Measurements from ENCODE around the gene ANKS1B. TPM values are rescaled to one million over a fixed set of nuclear protein-coding genes. Genes with fewer than 3 reads are reported as not detected.

ANKS1B gene
- total RNA-seq, 1 donor from 2014 or later, result 2.4 TPM

GRCh38 chr12:99110868-99111267 is 873.9 kb downstream of the ANKS1B start:
- DNase-seq (ENCODE audit: low read depth) (no peak), FAIRE-seq (no peak)
- peaks cover 3% of the 10 kb centered on the region for H3K27me3 Mint-ChIP-seq (ENCODE audit: low read depth, unreplicated experiment)
- Histone ChIP-seq H3K9ac (ENCODE audit: low read length) (no peak overlapping the region), H3K36me3 (ENCODE audit: insufficient read depth, low read length) (no peaks in the 10 kb centered on the region), H4K20me1 (ENCODE audit: insufficient read depth, low read length) (no peaks in the 10 kb centered on the region), H3K79me2 (ENCODE audit: insufficient read depth, low read length) (no peaks in the 10 kb centered on the region), H3K27me3 (ENCODE audit: insufficient read depth, low read length) (no peaks in the 10 kb centered on the region), H3K4me2 (ENCODE audit: low read length) (no peak overlapping the region), H2AFZ (ENCODE audit: low read depth, low read length) (no peak overlapping the region), H3K9me3 (ENCODE audit: insufficient read depth, low read depth, low read length) (no peaks in the 10 kb centered on the region), H3K4me3 (ENCODE audit: insufficient read depth, low read depth, low read length) (no peak overlapping the region), H3K4me1 (ENCODE audit: insufficient read depth, low read length) (no peaks in the 10 kb centered on the region), H3K27ac (ENCODE audit: low read depth, low read length) (no peak overlapping the region)
- H3K4me3 Mint-ChIP-seq (ENCODE audit: unreplicated experiment), result no peak overlapping the region
- H3K4me1 Mint-ChIP-seq (ENCODE audit: low read depth, unreplicated experiment), result no peaks in the 10 kb centered on the region
- H3K9me3 Mint-ChIP-seq (ENCODE audit: unreplicated experiment), result no peaks in the 10 kb centered on the region
- H3K27ac Mint-ChIP-seq (ENCODE audit: unreplicated experiment), result no peak overlapping the region
- H3K36me3 Mint-ChIP-seq (ENCODE audit: low read depth, unreplicated experiment), result no peaks in the 10 kb centered on the region
- TF ChIP-seq EZH2 (IDR thresholded peaks at IDR 0.05; ENCODE audit: insufficient read depth, low read length) (no peak), CTCF (IDR thresholded peaks at IDR 0.05; ENCODE audit: insufficient read depth, low read depth, low read length) (no peak)

GRCh38 chr12:99110212-99110611 is 874.5 kb downstream of the ANKS1B start:
- H3K27me3 ChIP-seq (ENCODE audit: insufficient read depth, low read length), result no peaks in the 10 kb centered on the region
- DNase-seq (ENCODE audit: low read depth) (no peak), FAIRE-seq (no peak)
- H3K27ac ChIP-seq (ENCODE audit: low read depth, low read length), result no peak overlapping the region
- H3K27ac Mint-ChIP-seq (ENCODE audit: unreplicated experiment), result no peak overlapping the region
- H3K4me3 Mint-ChIP-seq (ENCODE audit: unreplicated experiment), result no peak overlapping the region
- peaks cover 3% of the 10 kb centered on the region for H3K27me3 Mint-ChIP-seq (ENCODE audit: low read depth, unreplicated experiment)
- no peak overlapping the region for H3K4me3 ChIP-seq (ENCODE audit: insufficient read depth, low read depth, low read length)
- no peaks in the 10 kb centered on the region for H3K9me3 ChIP-seq (ENCODE audit: insufficient read depth, low read depth, low read length)
- no peak for TF ChIP-seq EZH2 (IDR thresholded peaks at IDR 0.05; ENCODE audit: insufficient read depth, low read length)
- no peak for TF ChIP-seq CTCF (IDR thresholded peaks at IDR 0.05; ENCODE audit: insufficient read depth, low read depth, low read length)
- no peak overlapping the region for H3K9ac ChIP-seq (ENCODE audit: low read length)
- H3K36me3 Mint-ChIP-seq (ENCODE audit: low read depth, unreplicated experiment), result no peaks in the 10 kb centered on the region
- no peaks in the 10 kb centered on the region for H3K79me2 ChIP-seq (ENCODE audit: insufficient read depth, low read length)
- no peaks in the 10 kb centered on the region for H4K20me1 ChIP-seq (ENCODE audit: insufficient read depth, low read length)
- no peaks in the 10 kb centered on the region for H3K4me1 Mint-ChIP-seq (ENCODE audit: low read depth, unreplicated experiment)
- no peaks in the 10 kb centered on the region for H3K36me3 ChIP-seq (ENCODE audit: insufficient read depth, low read length)
- H3K4me2 ChIP-seq (ENCODE audit: low read length), result no peak overlapping the region
- H3K4me1 ChIP-seq (ENCODE audit: insufficient read depth, low read length), result no peaks in the 10 kb centered on the region
- H3K9me3 Mint-ChIP-seq (ENCODE audit: unreplicated experiment), result no peaks in the 10 kb centered on the region
- H2AFZ ChIP-seq (ENCODE audit: low read depth, low read length), result no peak overlapping the region

- Histone ChIP-seq H3K4me2 (ENCODE audit: low read length) (no peak overlapping the region), H3K27me3 (ENCODE audit: insufficient read depth, low read length) (no peaks in the 10 kb centered on the region), H3K79me2 (ENCODE audit: insufficient read depth, low read length) (no peaks in the 10 kb centered on the region), H3K9me3 (ENCODE audit: insufficient read depth, low read depth, low read length) (no peaks in the 10 kb centered on the region), H3K36me3 (ENCODE audit: insufficient read depth, low read length) (no peaks in the 10 kb centered on the region), H3K27ac (ENCODE audit: low read depth, low read length) (no peak overlapping the region), H2AFZ (ENCODE audit: low read depth, low read length) (no peak overlapping the region), H3K4me3 (ENCODE audit: insufficient read depth, low read depth, low read length) (no peak overlapping the region), H3K4me1 (ENCODE audit: insufficient read depth, low read length) (no peaks in the 10 kb centered on the region), H3K9ac (ENCODE audit: low read length) (no peak overlapping the region), H4K20me1 (ENCODE audit: insufficient read depth, low read length) (no peaks in the 10 kb centered on the region)
- TF ChIP-seq EZH2 (IDR thresholded peaks at IDR 0.05; ENCODE audit: insufficient read depth, low read length), result no peak
- TF ChIP-seq CTCF (IDR thresholded peaks at IDR 0.05; ENCODE audit: insufficient read depth, low read depth, low read length), result no peak
- Mint-ChIP-seq H3K27ac (ENCODE audit: unreplicated experiment) (no peak overlapping the region), H3K9me3 (ENCODE audit: unreplicated experiment) (no peaks in the 10 kb centered on the region), H3K4me3 (ENCODE audit: unreplicated experiment) (no peak overlapping the region), H3K27me3 (ENCODE audit: low read depth, unreplicated experiment) (peaks cover 3% of the 10 kb centered on the region), H3K4me1 (ENCODE audit: low read depth, unreplicated experiment) (no peaks in the 10 kb centered on the region), H3K36me3 (ENCODE audit: low read depth, unreplicated experiment) (no peaks in the 10 kb centered on the region)
- DNase-seq (ENCODE audit: low read depth) (no peak), FAIRE-seq (no peak)
Observed at GRCh38 chr12:99108924-99109323, 875.8 kb downstream of the ANKS1B start.
